ENCODE data around the gene HS1BP3.

The HS1BP3 gene

GRCh38 chr2:20609349-20609994, 41.4 kb downstream of the HS1BP3 start:
- TF ChIP-seq USF1 (IDR thresholded peaks at IDR 0.05) (no peak), YY1 (IDR thresholded peaks at IDR 0.05; ENCODE audit: low read depth) (no peak), REST (IDR thresholded peaks at IDR 0.05; ENCODE audit: low read depth) (no peak), EGR1 (IDR thresholded peaks at IDR 0.05) (no peak), NFIC (IDR thresholded peaks at IDR 0.05) (no peak; the same call in 1 of the 2 replicates)

GRCh38 chr2:20608666-20609348, 42.1 kb downstream of the HS1BP3 start:
- TF ChIP-seq CREB1 (IDR thresholded peaks at IDR 0.05; ENCODE audit: low read depth): no peak
- TF ChIP-seq NFIC (IDR thresholded peaks at IDR 0.05): no peak
- TF ChIP-seq EGR1 (IDR thresholded peaks at IDR 0.05): no peak
- TF ChIP-seq EP300 (IDR thresholded peaks at IDR 0.05; ENCODE audit: borderline replicate concordance): no peak
- no peak for TF ChIP-seq ZBTB7A (IDR thresholded peaks at IDR 0.05; ENCODE audit: low read depth)
- TF ChIP-seq TAF1 (IDR thresholded peaks at IDR 0.05; ENCODE audit: low read depth): no peak
- no peak for TF ChIP-seq CEBPB (IDR thresholded peaks at IDR 0.05)
- TF ChIP-seq RAD21 (IDR thresholded peaks at IDR 0.05; ENCODE audit: low read depth): no peak
- TF ChIP-seq YY1 (IDR thresholded peaks at IDR 0.05; ENCODE audit: low read depth): no peak
- TF ChIP-seq MAX (IDR thresholded peaks at IDR 0.05): no peak
- TF ChIP-seq FOXM1 (IDR thresholded peaks at IDR 0.05; ENCODE audit: borderline replicate concordance, low read depth): no peak
- no peak for TF ChIP-seq REST (IDR thresholded peaks at IDR 0.05; ENCODE audit: low read depth)
- TF ChIP-seq USF1 (IDR thresholded peaks at IDR 0.05): no peak

GRCh38 chr2:20607446-20607845, 43.5 kb downstream of the HS1BP3 start:
- no peak for TF ChIP-seq EGR1 (IDR thresholded peaks at IDR 0.05)
- TF ChIP-seq NFIC (IDR thresholded peaks at IDR 0.05): no peak
- TF ChIP-seq CEBPB (IDR thresholded peaks at IDR 0.05): no peak
- no peak for TF ChIP-seq MAX (IDR thresholded peaks at IDR 0.05)
- no peak for TF ChIP-seq TCF12 (IDR thresholded peaks at IDR 0.05; ENCODE audit: low read depth)
- TF ChIP-seq CREB1 (IDR thresholded peaks at IDR 0.05; ENCODE audit: low read depth): no peak

- TF ChIP-seq YY1 (IDR thresholded peaks at IDR 0.05; ENCODE audit: low read depth) (no peak), ZBTB7A (IDR thresholded peaks at IDR 0.05; ENCODE audit: low read depth) (no peak), FOXM1 (IDR thresholded peaks at IDR 0.05; ENCODE audit: borderline replicate concordance, low read depth) (no peak), RAD21 (IDR thresholded peaks at IDR 0.05; ENCODE audit: low read depth) (no peak), TEAD4 (IDR thresholded peaks at IDR 0.05) (no peak), USF1 (IDR thresholded peaks at IDR 0.05) (no peak), REST (IDR thresholded peaks at IDR 0.05; ENCODE audit: low read depth) (no peak), MAX (IDR thresholded peaks at IDR 0.05) (no peak), EP300 (IDR thresholded peaks at IDR 0.05; ENCODE audit: borderline replicate concordance) (no peak), CEBPB (IDR thresholded peaks at IDR 0.05) (no peak), TAF1 (IDR thresholded peaks at IDR 0.05; ENCODE audit: low read depth) (no peak), TCF12 (IDR thresholded peaks at IDR 0.05; ENCODE audit: low read depth) (no peak), EGR1 (IDR thresholded peaks at IDR 0.05) (no peak), CREB1 (IDR thresholded peaks at IDR 0.05; ENCODE audit: low read depth) (no peak), NFIC (IDR thresholded peaks at IDR 0.05) (no peak)
Observed at GRCh38 chr2:20606198-20606597, 44.7 kb downstream of the HS1BP3 start.
